IPS-15b (cell line): ENCODE data around the gene SBNO2.
"Not testable (repeated sequence)": the region's sequence is repeated elsewhere in the genome, so short reads cannot be mapped to it uniquely, and the experiment has no call there.

Experiments used
- H3K27me3 ChIP-seq: one replicate; pipeline ENCODE4 v1.6.1; 2013; ENCODE audit warnings: low read length; ENCODE audit not compliant: control insufficient read depth, insufficient read depth
- H3K36me3 ChIP-seq: one replicate; pipeline ENCODE4 v1.6.1; 2013; ENCODE audit warnings: low read length; ENCODE audit not compliant: control insufficient read depth, insufficient read depth
- H3K4me1 ChIP-seq: one replicate; pipeline ENCODE4 v1.6.1; 2013; ENCODE audit warnings: mild to moderate bottlenecking, low read length; ENCODE audit not compliant: control insufficient read depth, insufficient read depth
- H3K4me3 ChIP-seq: one replicate; pipeline ENCODE4 v1.5.1; 2013; ENCODE audit warnings: low read depth, low read length
- H3K9ac ChIP-seq: one replicate; pipeline ENCODE4 v1.6.1; 2013; ENCODE audit warnings: low read depth, mild to moderate bottlenecking, low read length
- H3K9me3 ChIP-seq: one replicate; pipeline ENCODE4 v1.6.1; 2013; ENCODE audit warnings: mild to moderate bottlenecking, low read length; ENCODE audit not compliant: control insufficient read depth, insufficient read depth

Gene SBNO2

DNA sequence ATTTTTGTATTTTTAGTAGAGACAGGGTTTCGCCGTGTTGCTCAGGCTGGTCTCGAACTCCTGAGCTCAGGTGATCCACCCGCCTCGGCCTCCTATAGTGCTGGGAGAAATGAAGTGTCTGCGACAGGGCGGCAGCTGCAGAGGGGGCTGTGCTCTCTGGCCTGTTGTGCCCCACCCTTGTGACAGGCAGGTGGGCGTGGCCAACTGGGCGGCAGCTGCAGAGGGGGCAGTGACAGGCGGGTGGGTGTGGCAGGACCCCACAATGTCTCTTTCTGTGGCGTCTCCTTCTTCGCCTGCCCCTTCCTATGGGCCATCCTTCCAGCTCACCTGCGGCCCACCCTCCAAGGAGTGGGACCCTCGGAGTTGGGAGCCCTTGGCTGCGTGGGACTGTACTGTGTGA lies 43.3 kb upstream of the SBNO2 start:
- Histone ChIP-seq H3K9me3 (no peaks in the 10 kb centered on the region), H3K27me3 (no peaks in the 10 kb centered on the region), H3K36me3 (peaks cover 40% of the 10 kb centered on the region), H3K9ac (no peak overlapping the region), H3K4me3 (no peak overlapping the region), H3K4me1 (peaks cover 3% of the 10 kb centered on the region)

DNA sequence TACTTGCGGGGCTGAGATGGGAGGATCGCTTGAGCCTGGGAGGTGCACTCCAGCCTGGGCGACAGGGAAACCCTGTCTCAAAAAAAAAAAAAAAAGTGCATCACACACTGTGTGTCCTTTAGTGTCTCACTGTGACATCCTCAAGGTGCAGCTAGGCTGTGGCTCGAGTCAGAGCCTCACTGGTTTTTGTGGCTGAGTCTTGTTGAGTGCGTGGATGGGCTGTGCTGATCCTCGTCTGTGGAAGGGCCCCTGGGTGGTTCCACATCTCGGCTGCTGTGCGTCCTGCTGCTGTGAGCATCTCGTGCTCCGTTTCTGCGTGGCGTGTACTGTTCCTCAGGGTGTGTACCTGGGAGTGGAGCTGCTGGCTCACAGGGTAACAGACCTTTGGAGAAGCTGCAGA lies 42.7 kb upstream of the SBNO2 start:
- Histone ChIP-seq H3K36me3 (peaks cover 39% of the 10 kb centered on the region), H3K9ac (no peak overlapping the region), H3K4me3 (no peak overlapping the region), H3K27me3 (no peaks in the 10 kb centered on the region), H3K4me1 (peaks cover 3% of the 10 kb centered on the region), H3K9me3 (no peaks in the 10 kb centered on the region)

DNA sequence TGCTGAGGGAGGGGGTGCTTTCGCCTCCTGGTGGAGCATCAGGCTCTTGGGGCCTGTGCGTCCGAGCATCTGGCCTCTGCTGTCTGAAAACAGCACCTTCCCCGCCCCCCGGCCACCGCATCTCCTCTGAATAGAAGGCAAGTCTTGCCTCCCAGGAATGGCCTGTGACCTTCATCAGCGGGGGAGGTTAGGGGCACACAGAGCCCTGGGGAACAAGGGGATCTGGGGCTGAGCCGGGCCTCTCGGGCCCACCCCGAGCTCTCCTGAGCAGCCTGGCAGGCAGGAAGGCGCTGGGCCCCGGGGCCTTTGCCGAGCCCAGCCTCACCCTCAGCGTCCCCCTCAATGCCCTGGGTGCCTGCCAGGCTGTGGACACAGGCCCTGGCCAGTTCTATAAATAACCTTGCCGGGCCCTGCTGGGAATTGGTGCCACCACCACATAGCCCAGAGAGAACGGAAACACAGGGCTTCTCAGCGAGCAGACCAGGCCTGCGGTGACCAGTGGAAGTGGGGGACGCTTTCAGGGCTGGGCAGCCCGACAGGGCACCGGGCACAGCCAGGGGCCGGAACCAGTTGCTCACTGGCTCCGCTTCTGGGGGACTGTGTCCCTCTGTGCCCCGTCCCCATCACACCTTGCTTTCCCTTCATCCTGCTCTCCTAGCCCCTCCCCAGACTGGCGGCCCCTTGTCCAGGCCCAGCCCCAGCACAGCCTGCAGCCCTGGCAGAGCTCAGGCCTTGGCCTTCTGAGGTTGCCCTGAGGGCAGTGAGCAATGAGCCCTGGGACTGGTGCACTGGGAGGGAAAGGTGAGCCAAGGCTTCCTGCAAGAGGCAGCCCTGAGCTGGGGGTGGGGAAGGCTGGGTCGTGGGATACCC lies 41.0 kb upstream of the SBNO2 start:
- peaks cover 24% of the 10 kb centered on the region for H3K36me3 ChIP-seq
- no peak overlapping the region for H3K4me3 ChIP-seq
- peaks cover 3% of the 10 kb centered on the region for H3K4me1 ChIP-seq
- no peaks in the 10 kb centered on the region for H3K9me3 ChIP-seq
- no peak overlapping the region for H3K9ac ChIP-seq
- no peaks in the 10 kb centered on the region for H3K27me3 ChIP-seq

DNA sequence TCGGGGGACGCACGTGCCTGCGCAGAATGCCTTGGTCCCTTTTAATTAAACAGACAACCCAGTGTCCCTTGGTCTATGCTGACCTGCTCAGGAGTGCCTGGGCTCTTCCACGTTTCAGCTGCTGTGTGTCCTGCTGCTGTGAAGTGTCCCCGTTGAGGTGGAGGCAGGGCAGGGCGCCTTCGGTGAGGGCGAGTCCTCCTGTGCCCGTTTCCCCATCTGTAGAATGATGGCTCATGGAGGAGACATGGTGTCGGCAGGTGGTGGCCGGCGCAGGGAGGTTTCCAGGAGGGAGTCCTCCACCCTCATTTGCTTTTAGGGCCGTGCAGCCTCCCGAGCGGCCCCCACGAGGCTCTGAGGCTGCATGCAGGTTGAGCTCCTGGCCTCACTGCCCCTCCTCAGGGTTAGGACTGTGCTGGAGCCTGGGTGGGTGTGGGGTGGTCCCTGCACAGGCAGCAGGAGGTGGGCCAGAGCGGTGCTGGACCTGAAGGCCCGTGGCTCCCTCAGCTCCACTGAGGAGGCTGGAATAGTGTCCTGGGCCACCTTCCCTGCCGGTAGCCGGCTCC lies 40.3 kb upstream of the SBNO2 start:
- Histone ChIP-seq H3K27me3 (no peaks in the 10 kb centered on the region), H3K36me3 (peaks cover 28% of the 10 kb centered on the region), H3K4me1 (peaks cover 3% of the 10 kb centered on the region), H3K9ac (no peak overlapping the region), H3K4me3 (no peak overlapping the region), H3K9me3 (no peaks in the 10 kb centered on the region)

DNA sequence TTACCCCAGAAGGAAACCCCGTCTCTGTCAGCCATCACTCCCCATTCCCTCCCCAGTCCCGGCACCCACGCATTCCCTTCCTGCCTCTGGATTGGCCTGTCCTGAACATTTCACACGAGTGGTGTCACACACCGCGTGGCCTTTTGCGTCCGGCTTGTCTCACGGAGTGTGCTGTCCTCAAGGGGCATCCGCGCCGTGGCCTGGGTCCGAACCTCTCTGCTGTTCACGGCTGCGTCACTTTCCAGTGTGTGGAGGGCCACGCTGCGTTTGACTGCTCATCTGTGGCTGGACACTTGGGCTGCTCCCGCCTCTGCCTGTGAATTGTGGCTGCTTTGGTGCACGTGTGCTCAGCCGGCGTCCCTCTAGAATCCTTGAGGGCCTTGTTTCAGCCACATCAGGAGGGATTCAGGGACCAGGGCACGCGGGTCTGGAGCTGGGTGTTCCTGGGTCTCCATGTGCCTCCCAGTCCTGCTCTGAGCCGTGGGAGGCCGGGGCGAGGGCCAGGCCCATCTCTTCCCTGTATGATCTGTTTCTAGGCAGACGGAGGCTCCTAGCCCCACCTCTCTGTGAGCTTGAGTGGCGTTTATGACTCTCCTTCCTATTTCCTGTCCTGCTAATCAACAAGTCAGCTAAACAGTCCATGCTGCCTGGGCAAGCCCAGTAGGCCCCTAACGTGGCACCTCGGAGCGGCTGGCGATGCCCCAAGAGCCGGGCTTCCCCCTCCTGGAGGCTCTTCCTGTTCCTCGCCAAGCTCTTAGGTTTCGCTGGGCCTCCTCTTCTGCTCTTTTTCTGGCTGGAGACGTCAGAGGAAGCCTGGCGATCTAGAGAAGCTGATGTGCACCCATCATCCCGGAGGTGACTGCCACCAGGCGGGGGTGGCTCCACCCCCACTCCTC lies 39.6 kb upstream of the SBNO2 start:
- Histone ChIP-seq H3K9me3 (no peaks in the 10 kb centered on the region), H3K27me3 (no peaks in the 10 kb centered on the region), H3K4me1 (peaks cover 3% of the 10 kb centered on the region), H3K36me3 (peaks cover 28% of the 10 kb centered on the region), H3K9ac (no peak overlapping the region), H3K4me3 (no peak overlapping the region)

DNA sequence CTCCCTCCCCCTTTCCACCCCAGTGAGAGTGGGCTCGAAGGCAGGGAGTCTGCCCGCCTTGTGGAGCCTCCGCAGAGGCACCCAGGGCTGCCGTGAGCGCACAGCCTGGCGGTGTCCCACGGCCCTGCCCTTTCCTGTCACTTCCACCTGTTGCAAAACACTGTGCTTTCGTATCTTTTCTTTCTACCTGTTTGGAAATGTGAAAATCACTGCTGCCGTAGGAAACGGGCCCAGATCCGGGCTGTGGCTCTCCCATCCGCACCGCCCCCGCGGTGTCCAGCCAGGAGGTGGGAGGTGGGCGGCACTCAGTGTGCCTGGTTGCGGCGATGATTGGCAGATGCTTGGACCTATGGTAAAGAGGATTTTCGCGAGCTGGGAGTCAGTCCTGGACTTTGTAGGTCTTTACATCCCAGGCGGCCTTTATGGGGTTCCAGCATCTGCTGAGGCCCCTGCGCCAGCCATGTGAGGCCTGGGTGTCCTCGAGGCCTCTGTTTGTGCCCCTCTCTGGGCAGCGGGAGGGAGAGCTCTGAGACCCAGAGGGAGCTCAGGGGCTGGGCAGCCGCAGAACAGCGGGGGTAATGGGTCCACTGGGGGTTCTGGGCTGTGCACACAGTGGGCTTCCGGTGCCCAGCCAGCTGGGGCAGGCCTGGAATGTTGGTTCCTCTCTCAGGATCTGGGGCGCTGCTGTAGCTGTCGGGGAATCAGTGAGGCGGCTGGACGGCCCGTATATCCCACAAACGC lies 37.6 kb upstream of the SBNO2 start:
- Histone ChIP-seq H3K4me1 (no peaks in the 10 kb centered on the region), H3K36me3 (peaks cover 26% of the 10 kb centered on the region), H3K9ac (no peak overlapping the region), H3K4me3 (peak overlapping the region; percentile 13), H3K27me3 (no peaks in the 10 kb centered on the region), H3K9me3 (no peaks in the 10 kb centered on the region)

DNA sequence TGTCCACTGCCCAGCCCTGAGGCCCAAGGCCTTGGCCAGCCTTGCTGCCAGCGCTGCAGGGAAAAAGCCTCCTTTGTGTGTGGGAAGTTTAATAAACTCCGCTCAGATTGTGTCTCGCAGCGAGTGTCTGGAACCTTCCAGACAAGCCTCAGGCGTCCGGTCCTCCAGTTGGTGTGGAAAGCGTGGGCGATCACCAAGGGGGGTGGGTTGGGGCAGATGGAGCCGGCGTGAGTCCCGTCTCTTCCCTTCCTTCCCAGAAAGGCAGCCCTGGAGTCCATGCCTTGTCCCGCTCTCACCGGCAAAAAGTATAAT lies 36.1 kb upstream of the SBNO2 start:
- H3K36me3 ChIP-seq, result peaks cover 26% of the 10 kb centered on the region
- no peaks in the 10 kb centered on the region for H3K27me3 ChIP-seq

DNA sequence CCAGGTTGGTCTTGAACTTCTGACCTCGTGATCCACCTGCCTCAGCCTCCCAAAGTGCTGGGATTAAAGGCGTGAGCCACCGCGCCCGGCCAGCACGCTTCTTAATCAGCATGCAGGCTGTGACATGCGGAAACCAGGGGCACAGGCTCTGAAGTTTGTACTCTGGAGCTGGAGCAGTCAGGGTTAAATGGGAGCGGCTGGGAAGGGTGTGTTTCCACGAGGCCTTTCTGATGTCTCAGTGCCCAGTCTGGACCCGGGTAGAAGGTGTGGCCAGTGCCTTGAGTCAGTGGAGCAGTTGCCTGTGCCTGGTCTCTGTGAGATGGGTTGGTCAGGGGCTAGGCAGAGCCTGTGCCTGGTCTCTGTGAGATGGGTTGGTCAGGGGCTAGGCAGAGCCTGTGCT lies 34.8 kb upstream of the SBNO2 start:
- not testable (repeated sequence) for H3K9me3 ChIP-seq, H3K9ac ChIP-seq, H3K4me3 ChIP-seq, H3K4me1 ChIP-seq, H3K27me3 ChIP-seq
- peaks cover 18% of the 10 kb centered on the region for H3K36me3 ChIP-seq

More for the DNA sequence above, 36.1 kb upstream of the SBNO2 start:
- Histone ChIP-seq H3K9me3 (no peaks in the 10 kb centered on the region), H3K9ac (peak overlapping the region; percentile 37), H3K4me3 (no peak overlapping the region), H3K4me1 (no peaks in the 10 kb centered on the region)

DNA sequence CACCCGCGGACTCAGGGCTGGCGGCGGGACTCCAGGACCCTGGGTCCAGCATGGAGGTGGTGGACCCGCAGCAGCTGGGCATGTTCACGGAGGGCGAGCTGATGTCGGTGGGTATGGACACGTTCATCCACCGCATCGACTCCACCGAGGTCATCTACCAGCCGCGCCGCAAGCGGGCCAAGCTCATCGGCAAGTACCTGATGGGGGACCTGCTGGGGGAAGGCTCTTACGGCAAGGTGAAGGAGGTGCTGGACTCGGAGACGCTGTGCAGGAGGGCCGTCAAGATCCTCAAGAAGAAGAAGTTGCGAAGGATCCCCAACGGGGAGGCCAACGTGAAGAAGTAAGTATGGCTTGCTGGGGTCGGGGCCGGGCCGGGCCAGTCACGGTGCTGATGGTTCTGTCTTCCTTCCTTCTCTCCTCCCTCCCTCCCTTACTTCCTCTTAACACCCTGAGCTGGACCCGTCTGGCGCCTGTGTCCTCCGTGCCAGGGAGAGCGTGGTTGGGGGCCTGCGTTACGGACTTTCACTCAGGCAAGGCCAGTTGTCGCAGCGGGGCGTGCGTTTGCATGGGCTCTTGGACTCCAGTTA lies 32.9 kb upstream of the SBNO2 start:
- peaks cover 9% of the 10 kb centered on the region for H3K36me3 ChIP-seq
- H3K9ac ChIP-seq, result peak overlapping the region; percentile 76
- peaks cover 2% of the 10 kb centered on the region for H3K27me3 ChIP-seq
- H3K9me3 ChIP-seq, result no peaks in the 10 kb centered on the region
- peak overlapping the region; percentile 70 for H3K4me3 ChIP-seq
- H3K4me1 ChIP-seq, result no peaks in the 10 kb centered on the region

DNA sequence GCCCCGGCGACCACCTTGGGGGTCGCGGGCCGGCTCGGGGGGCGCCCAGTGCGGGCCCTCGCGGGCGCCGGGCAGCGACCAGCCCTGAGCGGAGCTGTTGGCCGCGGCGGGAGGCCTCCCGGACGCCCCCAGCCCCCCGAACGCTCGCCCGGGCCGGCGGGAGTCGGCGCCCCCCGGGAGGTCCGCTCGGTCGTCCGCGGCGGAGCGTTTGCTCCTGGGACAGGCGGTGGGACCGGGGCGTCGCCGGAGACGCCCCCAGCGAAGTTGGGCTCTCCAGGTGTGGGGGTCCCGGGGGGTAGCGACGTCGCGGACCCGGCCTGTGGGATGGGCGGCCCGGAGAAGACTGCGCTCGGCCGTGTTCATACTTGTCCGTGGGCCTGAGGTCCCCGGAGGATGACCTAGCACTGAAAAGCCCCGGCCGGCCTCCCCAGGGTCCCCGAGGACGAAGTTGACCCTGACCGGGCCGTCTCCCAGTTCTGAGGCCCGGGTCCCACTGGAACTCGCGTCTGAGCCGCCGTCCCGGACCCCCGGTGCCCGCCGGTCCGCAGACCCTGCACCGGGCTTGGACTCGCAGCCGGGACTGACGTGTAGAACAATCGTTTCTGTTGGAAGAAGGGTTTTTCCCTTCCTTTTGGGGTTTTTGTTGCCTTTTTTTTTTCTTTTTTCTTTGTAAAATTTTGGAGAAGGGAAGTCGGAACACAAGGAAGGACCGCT lies 32.2 kb upstream of the SBNO2 start:
- no peaks in the 10 kb centered on the region for H3K4me1 ChIP-seq

More for the DNA sequence above, 32.2 kb upstream of the SBNO2 start:
- Histone ChIP-seq H3K27me3 (peaks cover 2% of the 10 kb centered on the region), H3K9me3 (no peaks in the 10 kb centered on the region), H3K9ac (peak overlapping the region; percentile 76), H3K4me3 (peak overlapping the region; percentile 70), H3K36me3 (peaks cover 9% of the 10 kb centered on the region)
